Spleen (tissue), 11 donors: Measurements from ENCODE around the gene CEP170. TPM values are rescaled to one million over a fixed set of nuclear protein-coding genes. Genes with fewer than 3 reads are reported as not detected.

Experiments
- DNase-seq: peaks from one replicate; pipeline ENCODE4 v3.0.0-alpha.2; 2020
- H3K27ac ChIP-seq, 8 donors: fragments of 200-600 bp; sonication (generic) in 7 of 8; 1 replicate in 4 of 8; 2 replicates in 4 of 8; pipeline versions ENCODE4 v1.5.0 to v1.8.0; 2016 to 2021; ENCODE audit warnings: inconsistent platforms in 4 of 8, mild to moderate bottlenecking in 4 of 8, moderate library complexity in 1 of 8
- H3K27me3 ChIP-seq, 7 donors: fragments of 200-600 bp; sonication (generic) in 6 of 7; replicated peaks in 1 of 7; 1 replicate in 4 of 7; 2 replicates in 3 of 7; pipeline versions ENCODE4 v1.5.0 to v1.8.0; 2016 to 2021; ENCODE audit warnings: inconsistent platforms in 3 of 7, mild to moderate bottlenecking in 1 of 7
- H3K36me3 ChIP-seq, 6 donors: fragments of 200-600 bp; sonication (generic) in 5 of 6; 1 replicate in 4 of 6; 2 replicates in 2 of 6; pipeline versions ENCODE4 v1.5.0 to v1.8.0; 2016 to 2021; ENCODE audit warnings: inconsistent platforms in 2 of 6
- H3K4me1 ChIP-seq, 6 donors: fragments of 200-600 bp; sonication (generic) in 5 of 6; 1 replicate in 3 of 6; 2 replicates in 3 of 6; pipeline versions ENCODE4 v1.5.0 to v1.8.0; 2016 to 2021; ENCODE audit warnings: inconsistent platforms in 3 of 6
- H3K4me3 ChIP-seq, 8 donors: fragments of 200-600 bp; sonication (generic) in 7 of 8; 1 replicate in 4 of 8; 2 replicates in 4 of 8; pipeline versions ENCODE4 v1.5.0 to v1.8.0; 2016 to 2021; ENCODE audit warnings: inconsistent platforms in 4 of 8, mild to moderate bottlenecking in 4 of 8, moderate library complexity in 2 of 8
- H3K9me3 ChIP-seq, 8 donors: fragments of 200-600 bp; sonication (generic) in 7 of 8; 1 replicate in 4 of 8; 2 replicates in 4 of 8; pipeline versions ENCODE4 v1.5.0 to v1.8.0; 2016 to 2021; ENCODE audit warnings: inconsistent platforms in 4 of 8
- POLR2A ChIP-seq, 3 donors: fragments of 450-650 bp; IDR thresholded peaks; one replicate each; pipeline ENCODE4 v1.5.1; 2017; ENCODE audit warnings: antibody characterized with exemption in 3 of 3, mild to moderate bottlenecking in 1 of 3
- POLR2AphosphoS5 ChIP-seq, 3 donors: sonication (generic); formaldehyde crosslinking; IDR thresholded peaks; one replicate each; pipeline ENCODE4 v1.5.1; 2017; ENCODE audit warnings: antibody characterized with exemption in 3 of 3
- WGBS, 5 donors: extraction: QIAGEN DNeasy Blood & Tissue Kit in 3 of 5; methylation state at CpG; one replicate each; pipeline versions ENCODE4 v1.1.5 to v1.1.7; 2013 to 2018; 5-methylcytosine and 5-hydroxymethylcytosine counted together
- intact Hi-C: fragments of 100-400 bp; cut with DNase I; formaldehyde crosslinking; loops from one replicate; pipeline ENCODE4 v1.15.0; 2023; ENCODE audit warnings: low total_unique reads
- polyA plus RNA-seq, 3 donors: library from polyadenylated mRNA; stranded (reverse); fragments of 200-250 nt; gene quantifications; one replicate each; pipeline ENCODE4 v1.2.1, GENCODE V29; 2013
- total RNA-seq, 7 donors: library from RNA; depleted of rRNA in 3 of 7; stranded (reverse); fragments of >200 nt in 3 of 7; fragmentation: NEBNext Ultra II Directional in 4 of 7; extraction: Animal tissue kit (Norgen Biotek cat#: 25700) in 4 of 7; gene quantifications; one replicate each; pipeline versions ENCODE4 v1.1.0 to v1.2.1, GENCODE V29; 2016 to 2021
- TF ChIP-seq, protein P1 (sequence below), 11 experiments: fragments of 200-600 bp in 7 of 11; fragments of 450-650 bp in 4 of 11; sonication (generic) in 4 of 11; IDR thresholded peaks in 8 of 11; conservative IDR thresholded peaks in 3 of 11; 1 replicate in 7 of 11; 2 replicates in 4 of 11; pipeline versions ENCODE4 v1.4.0 to v1.8.0; 2016 to 2021; ENCODE audit warnings: antibody characterized with exemption in 11 of 11, inconsistent platforms in 4 of 11, mild to moderate bottlenecking in 1 of 11
- donor health status: healthy with polysubstance abuse.
- donor health status: DM: no; HTN: no; CAD: no; lungs with moderate emphysema.
- donor health status: DM: no; HTN: no; CAD: no.
- donor health status: Bipolar disorder and iron deficiency.
- donor health status: healthy.
- donor health status: DM: no; HTN: no; CAD: no.
- donor health status: DM: yes; HTN: yes; CAD: no.

CEP170 gene
- total and polyA plus RNA-seq, 10 donors = 17.3 to 92.8 (median 73.5) TPM

DNA sequence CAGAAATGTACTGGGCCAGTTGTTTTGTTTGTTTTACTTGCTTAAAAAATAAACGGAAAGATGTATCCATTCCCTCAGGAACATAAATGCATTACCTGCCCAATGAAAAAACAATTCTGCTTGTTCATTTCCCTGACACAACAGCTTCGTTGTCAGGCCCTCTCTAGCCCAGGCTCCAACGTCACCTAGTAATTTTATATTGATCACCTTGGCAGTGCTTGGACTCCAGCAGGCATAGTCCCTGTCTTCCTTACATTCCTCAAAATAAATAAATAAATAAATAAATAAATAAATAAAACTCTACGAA, 1.2 kb downstream of the CEP170 start:
- Histone ChIP-seq H3K9me3 (no peaks in the 10 kb centered on the region), H3K4me3 (peak overlapping the region; percentile 44 to 97 (median 80)), H3K4me1 (peaks cover 22 to 86% (median 55%) of the 10 kb centered on the region in 6 donors), H3K27me3 (no peaks in the 10 kb centered on the region), H3K27ac (peak overlapping the region; percentile 97 to 99 (median 98)), H3K36me3 (no peaks in the 10 kb centered on the region)
- DNase-seq = no peak
- TF ChIP-seq POLR2AphosphoS5 (IDR thresholded peaks at IDR 0.05) (no peak), POLR2A (IDR thresholded peaks at IDR 0.05) (no peak)
- TF ChIP-seq, protein P1, sequence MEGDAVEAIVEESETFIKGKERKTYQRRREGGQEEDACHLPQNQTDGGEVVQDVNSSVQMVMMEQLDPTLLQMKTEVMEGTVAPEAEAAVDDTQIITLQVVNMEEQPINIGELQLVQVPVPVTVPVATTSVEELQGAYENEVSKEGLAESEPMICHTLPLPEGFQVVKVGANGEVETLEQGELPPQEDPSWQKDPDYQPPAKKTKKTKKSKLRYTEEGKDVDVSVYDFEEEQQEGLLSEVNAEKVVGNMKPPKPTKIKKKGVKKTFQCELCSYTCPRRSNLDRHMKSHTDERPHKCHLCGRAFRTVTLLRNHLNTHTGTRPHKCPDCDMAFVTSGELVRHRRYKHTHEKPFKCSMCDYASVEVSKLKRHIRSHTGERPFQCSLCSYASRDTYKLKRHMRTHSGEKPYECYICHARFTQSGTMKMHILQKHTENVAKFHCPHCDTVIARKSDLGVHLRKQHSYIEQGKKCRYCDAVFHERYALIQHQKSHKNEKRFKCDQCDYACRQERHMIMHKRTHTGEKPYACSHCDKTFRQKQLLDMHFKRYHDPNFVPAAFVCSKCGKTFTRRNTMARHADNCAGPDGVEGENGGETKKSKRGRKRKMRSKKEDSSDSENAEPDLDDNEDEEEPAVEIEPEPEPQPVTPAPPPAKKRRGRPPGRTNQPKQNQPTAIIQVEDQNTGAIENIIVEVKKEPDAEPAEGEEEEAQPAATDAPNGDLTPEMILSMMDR (IDR thresholded peaks at IDR 0.05 in 8 of 11, conservative IDR thresholded peaks at IDR 0.05 in 3 of 11) = no peak
- WGBS, 5 donors = 5 to 9% (median 6%) methylated on average over 4 of the region's 4 CpGs
- intact Hi-C loops = no loop called here

DNA sequence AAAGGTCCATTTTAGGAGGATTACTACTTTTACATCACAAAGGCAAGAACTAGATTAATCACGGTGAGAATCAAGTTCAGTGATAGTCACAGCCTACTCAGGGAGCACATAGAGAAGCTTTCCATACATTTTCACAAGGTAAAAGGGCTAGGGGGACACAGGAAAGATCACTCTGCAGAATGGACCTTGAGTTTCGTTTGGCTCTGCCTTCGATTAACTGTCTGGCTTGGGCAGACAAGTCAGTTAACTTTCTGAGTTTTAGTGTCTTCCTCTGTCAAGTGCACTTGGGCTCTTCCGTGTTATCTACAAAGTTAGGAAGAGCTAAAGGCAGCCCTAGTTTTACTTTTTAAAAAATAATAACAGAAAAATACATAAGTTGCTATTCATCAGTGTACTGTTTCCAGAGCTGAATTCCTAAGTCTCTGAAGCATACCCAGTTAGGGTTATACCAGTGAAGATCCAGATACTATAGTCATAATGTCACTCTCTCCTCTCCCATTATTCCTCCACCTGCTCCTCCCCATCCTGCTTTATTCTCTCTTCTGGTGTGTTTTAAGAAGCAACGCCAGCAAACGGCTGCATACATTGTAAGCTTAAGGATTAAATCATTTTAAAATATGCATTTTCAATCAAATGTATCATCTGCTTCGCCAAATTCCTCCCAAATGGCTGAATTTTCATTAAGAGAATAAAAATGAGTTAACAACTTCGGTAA, 1.7 kb downstream of the CEP170 start:
- no peaks in the 10 kb centered on the region for H3K36me3 ChIP-seq
- H3K4me1 ChIP-seq = peaks cover 22 to 86% (median 57%) of the 10 kb centered on the region in 6 donors
- H3K27ac ChIP-seq = peak overlapping the region; percentile 97 to 99 (median 98)
- intact Hi-C loops = no loop called here
- 10 to 16% (median 11%) methylated on average over 8 of the region's 8 CpGs for WGBS, 5 donors
- H3K4me3 ChIP-seq = peak overlapping the region; percentile 44 to 97 (median 80)
- TF ChIP-seq, protein P1 (IDR thresholded peaks at IDR 0.05 in 8 of 11, conservative IDR thresholded peaks at IDR 0.05 in 3 of 11) = no peak
- TF ChIP-seq POLR2AphosphoS5 (IDR thresholded peaks at IDR 0.05) (no peak), POLR2A (IDR thresholded peaks at IDR 0.05) (no peak)
- H3K9me3 ChIP-seq = no peaks in the 10 kb centered on the region
- no peaks in the 10 kb centered on the region for H3K27me3 ChIP-seq
- no peak for DNase-seq

DNA sequence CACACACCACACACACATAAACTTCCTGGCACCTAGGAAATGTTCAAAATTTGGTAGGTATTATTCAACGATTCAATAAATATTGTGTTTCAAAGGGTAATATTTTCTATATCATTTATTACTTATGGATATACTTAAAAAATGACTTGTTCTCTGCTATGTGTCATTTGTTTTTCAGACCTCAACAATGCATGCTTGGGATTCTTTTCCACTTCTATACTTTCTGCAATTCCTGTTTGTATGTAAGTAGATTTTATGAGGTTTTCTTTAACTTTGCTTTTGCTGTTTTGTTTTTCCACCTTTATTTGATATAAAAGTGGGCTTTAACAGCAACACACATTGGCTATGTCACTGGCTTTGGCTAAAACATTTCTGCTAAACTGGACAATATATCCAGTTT, 3.5 kb downstream of the CEP170 start:
- H3K36me3 ChIP-seq = no peaks in the 10 kb centered on the region
- peaks cover 17 to 86% (median 54%) of the 10 kb centered on the region in 6 donors for H3K4me1 ChIP-seq
- intact Hi-C loops = no loop called here
- 76 to 90% (median 88%) methylated on average over 1 of the region's 1 CpG for WGBS, 5 donors
- no peak overlapping the region for H3K4me3 ChIP-seq
- no peak for TF ChIP-seq POLR2AphosphoS5 (IDR thresholded peaks at IDR 0.05)
- TF ChIP-seq, protein P1 (IDR thresholded peaks at IDR 0.05 in 8 of 11, conservative IDR thresholded peaks at IDR 0.05 in 3 of 11) = no peak
- no peak for TF ChIP-seq POLR2A (IDR thresholded peaks at IDR 0.05)
- peak overlapping the region in 1 of 8 donors; percentile 19 for H3K27ac ChIP-seq
- H3K9me3 ChIP-seq = no peaks in the 10 kb centered on the region
- H3K27me3 ChIP-seq = no peaks in the 10 kb centered on the region
- no peak for DNase-seq

DNA sequence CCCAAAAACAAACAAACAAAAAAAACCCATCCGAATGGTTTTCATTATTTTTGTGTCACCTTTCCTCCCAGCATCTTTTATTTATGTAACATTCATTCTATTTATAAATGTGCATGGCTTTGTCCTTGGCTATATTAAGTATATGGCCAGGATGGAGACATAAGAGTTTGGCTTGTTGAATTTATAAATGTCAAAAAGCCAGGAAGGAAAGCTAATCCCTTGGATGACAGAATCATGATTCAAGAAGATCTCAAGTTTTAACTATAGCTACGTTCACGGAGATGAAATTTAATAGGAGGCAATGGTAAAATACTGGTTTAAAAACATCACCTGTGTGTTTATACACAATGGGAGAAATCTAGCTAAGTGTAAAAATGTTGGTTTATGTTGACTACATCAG, 5.0 kb downstream of the CEP170 start:
- Histone ChIP-seq H3K4me3 (no peak overlapping the region), H3K27me3 (no peaks in the 10 kb centered on the region), H3K27ac (no peak overlapping the region), H3K4me1 (peaks cover 17 to 93% (median 56%) of the 10 kb centered on the region in 6 donors), H3K9me3 (no peaks in the 10 kb centered on the region), H3K36me3 (no peaks in the 10 kb centered on the region)
- intact Hi-C loops = no loop called here
- DNase-seq = no peak
- TF ChIP-seq POLR2AphosphoS5 (IDR thresholded peaks at IDR 0.05) (no peak), POLR2A (IDR thresholded peaks at IDR 0.05) (no peak)
- TF ChIP-seq, protein P1 (IDR thresholded peaks at IDR 0.05 in 8 of 11, conservative IDR thresholded peaks at IDR 0.05 in 3 of 11) = no peak
- WGBS, 5 donors = 77 to 91% (median 79%) methylated on average over 3 of the region's 3 CpGs
